Endothelial cell of umbilical vein (primary cell): ENCODE measurements around the gene PCGF2. TPM values are rescaled to one million over a fixed set of nuclear protein-coding genes. Genes with fewer than 3 reads are reported as not detected.

Experiments used
- BruUV-seq: library from RNA; stranded (reverse); fragments of 400-500 nt; replicated peaks from 2 replicates; lab custom pipeline; 2021; lab: Mats Ljungman, UMichigan
- CTCF ChIA-PET: fragments of 300-600, 350-600 bp; sonication (Branson Sonifier 250); formaldehyde crosslinking; loops from one replicate; lab custom pipeline; 2021; ENCODE audit warnings: antibody characterized with exemption, inconsistent platforms; lab: Charles Lee
- POLR2A ChIA-PET: fragments of 300-600, 350-600 bp; sonication (Branson Sonifier 250); formaldehyde crosslinking; loops from one replicate; lab custom pipeline; 2021; ENCODE audit warnings: antibody characterized with exemption, inconsistent platforms; lab: Charles Lee
- DNase-seq: peaks from one replicate; pipeline ENCODE4 v3.0.0-alpha.2; 2011; ENCODE audit warnings: low read depth, low spot score
- FAIRE-seq: peaks from 2 replicates; lab custom pipeline; 2011; peaks lifted over from hg19 to GRCh38; lab: Jason Lieb, UNC
- H2AFZ ChIP-seq: 2 replicates; pipeline ENCODE4 v1.6.0; 2012; ENCODE audit warnings: low read depth, low read length, control low read depth, inconsistent platforms
- H3K27ac ChIP-seq: 2 replicates; pipeline ENCODE4 v1.5.1; 2011; ENCODE audit warnings: low read depth, mild to moderate bottlenecking, control low read depth, low read length, moderate library complexity; ENCODE audit not compliant: insufficient read depth
- H3K27me3 ChIP-seq, 2 experiments: 2 replicates each; pipeline versions ENCODE4 v1.6.0 to v1.6.1; 2011; ENCODE audit warnings: low read length in 2 of 2, mixed read lengths in 1 of 2; ENCODE audit not compliant: control insufficient read depth in 2 of 2, insufficient read depth in 2 of 2
- H3K36me3 ChIP-seq, 2 experiments: 2 replicates in 1 of 2; 3 replicates in 1 of 2; pipeline ENCODE4 v1.5.1; 2011; ENCODE audit warnings: low read length in 2 of 2, mild to moderate bottlenecking in 1 of 2, moderate library complexity in 1 of 2; ENCODE audit not compliant: control insufficient read depth in 2 of 2, insufficient read depth in 2 of 2; ENCODE audit errors: extremely low read depth in 1 of 2
- H3K4me1 ChIP-seq: 3 replicates; pipeline ENCODE4 v1.5.1; 2011; ENCODE audit warnings: mild to moderate bottlenecking, low read length; ENCODE audit not compliant: control insufficient read depth, insufficient read depth; ENCODE audit errors: extremely low read depth
- H3K4me2 ChIP-seq: 2 replicates; pipeline ENCODE4 v1.6.1; 2011; ENCODE audit warnings: low read length, control low read depth, mixed read lengths; ENCODE audit not compliant: insufficient read depth
- H3K4me3 ChIP-seq, 3 experiments: fragments of 200-600 bp in 1 of 3; sonication (generic), shearing (Covaris generic) in 1 of 3; replicated peaks in 1 of 3; 2 replicates each; pipeline ENCODE4 v1.5.1; 2011 to 2016; ENCODE audit warnings: control low read depth in 3 of 3, low read length in 3 of 3, mild to moderate bottlenecking in 2 of 3, inconsistent platforms in 1 of 3, low read depth in 1 of 3, moderate library complexity in 1 of 3; ENCODE audit not compliant: insufficient read depth in 1 of 3
- H3K79me2 ChIP-seq: 2 replicates; pipeline ENCODE4 v1.6.0; 2012; ENCODE audit warnings: low read length, inconsistent platforms; ENCODE audit not compliant: control insufficient read depth, insufficient read depth
- H3K9ac ChIP-seq: replicated peaks from 2 replicates; pipeline ENCODE3; 2011; ENCODE audit warnings: low read length, control low read depth; ENCODE audit not compliant: insufficient read depth; ENCODE audit errors: extremely low read depth
- H3K9me1 ChIP-seq: replicated peaks from 3 replicates; pipeline ENCODE4 v1.6.0; 2011; ENCODE audit warnings: mild to moderate bottlenecking, low read length; ENCODE audit not compliant: control insufficient read depth, insufficient read depth; ENCODE audit errors: extremely low read depth
- H3K9me3 ChIP-seq: replicated peaks from 2 replicates; pipeline ENCODE4 v1.5.1; 2012; ENCODE audit warnings: low read length, inconsistent platforms; ENCODE audit not compliant: control insufficient read depth, insufficient read depth
- H4K20me1 ChIP-seq: replicated peaks from 2 replicates; pipeline ENCODE3; 2011; ENCODE audit warnings: mild to moderate bottlenecking, low read length; ENCODE audit not compliant: control insufficient read depth, insufficient read depth; ENCODE audit errors: extremely low read depth
- CTCF ChIP-seq, 2 donors: IDR thresholded peaks; 1 replicate in 1 of 2; 2 replicates in 1 of 2; pipeline ENCODE4 v1.5.1; 2011; ENCODE audit warnings: low read length in 2 of 2, mild to moderate bottlenecking in 2 of 2, moderate library complexity in 2 of 2, control low read depth in 1 of 2, inconsistent platforms in 1 of 2, low read depth in 1 of 2; ENCODE audit not compliant: insufficient read depth in 1 of 2; ENCODE audit errors: extremely low read depth in 1 of 2
- EZH2 ChIP-seq: IDR thresholded peaks from 2 replicates; pipeline ENCODE4 v1.6.1; 2012; ENCODE audit warnings: borderline replicate concordance, low read depth, mild to moderate bottlenecking, moderate library complexity, low read length, inconsistent platforms; ENCODE audit not compliant: severe bottlenecking
- FOS ChIP-seq: IDR thresholded peaks from 2 replicates; pipeline ENCODE4 v1.6.1; 2011; ENCODE audit warnings: mild to moderate bottlenecking, low read length, moderate library complexity, borderline replicate concordance; ENCODE audit not compliant: insufficient read depth
- MYC ChIP-seq: IDR thresholded peaks from one replicate; pipeline ENCODE4 v1.6.1; 2011; ENCODE audit warnings: mild to moderate bottlenecking, low read depth, low read length
- POLR2A ChIP-seq: IDR thresholded peaks from 2 replicates; pipeline ENCODE4 v1.6.1; 2012; ENCODE audit warnings: low read depth, mild to moderate bottlenecking, control low read depth, low read length
- POLR2AphosphoS5 ChIP-seq: IDR thresholded peaks from 2 replicates; pipeline ENCODE4 v1.6.1; 2012; ENCODE audit warnings: low read depth, mild to moderate bottlenecking, control low read depth, low read length, moderate library complexity; ENCODE audit not compliant: insufficient read depth
- dilution Hi-C: fragments of 300-500 bp; cut with MboI; formaldehyde crosslinking; loops from one replicate; pipeline ENCODE4 v1.15.0; 2019; ENCODE audit warnings: low sequenced_read_pairs; ENCODE audit not compliant: extremely low pct_ligation_motif_present
- intact Hi-C: fragments of 100-400 bp; cut with micrococcal nuclease; formaldehyde crosslinking; loops from one replicate; pipeline ENCODE4 v1.10.0; 2022
- polyA plus RNA-seq, 4 experiments: library from polyadenylated mRNA; depleted of rRNA in 3 of 4; stranded (reverse) in 3 of 4; unstranded in 1 of 4; fragments of >200 nt; gene quantifications; 2 replicates each; pipeline versions ENCODE4 v1.2.1 to v1.2.3, GENCODE V29; 2011 to 2012; ENCODE audit warnings: missing spikeins in 1 of 4
- total RNA-seq: library from RNA; stranded (reverse); gene quantifications from 2 replicates; pipeline ENCODE4 v1.2.3, GENCODE V29; 2021

PCGF2 gene
- total and polyA plus RNA-seq, 2 donors (not counting 3 experiments of a cell fraction or from before 2014, with no cell fraction given) = 39.8 to 78.4 TPM

- H2AFZ ChIP-seq = no peak overlapping the region
- H3K9ac ChIP-seq = no peak overlapping the region
- H4K20me1 ChIP-seq = no peaks in the 10 kb centered on the region
- H3K4me3 ChIP-seq = no peak overlapping the region
- no peak overlapping the region for H3K4me2 ChIP-seq
- DNase-seq (peak; percentile 52), FAIRE-seq (no peak)
- POLR2A ChIA-PET = no interaction called here
- H3K27me3 ChIP-seq = no peaks in the 10 kb centered on the region
- dilution Hi-C loops = no loop called here
- H3K79me2 ChIP-seq = peaks cover 1% of the 10 kb centered on the region
- no peaks in the 10 kb centered on the region for H3K9me1 ChIP-seq
- no peak overlapping the region for H3K27ac ChIP-seq
- peaks cover 19 to 38% of the 10 kb centered on the region in 2 experiments for H3K36me3 ChIP-seq
- no peaks in the 10 kb centered on the region for H3K4me1 ChIP-seq
- no peaks in the 10 kb centered on the region for H3K9me3 ChIP-seq
- CTCF ChIA-PET = interaction anchor here (0.5 to 1.9 kb wide), 8 partner anchors 9 to 413 kb away, joined by 3 to 12 read pairs (median 4); partner anchors contain the start of gene PSMB3
- no peak for TF ChIP-seq MYC
- TF ChIP-seq CTCF (IDR thresholded peaks at IDR 0.05; ENCODE audit: extremely low read depth in 1 of 2, insufficient read depth in 1 of 2, low read depth in 1 of 2, low read length in 2 of 2) = peak; percentile 54 to 55
- intact Hi-C loops = no loop called here
- BruUV-seq = no TSS peak
These were observed 13.5 kb upstream of the PCGF2 start for GRCh38 chr17:38761612-38762011.

DNA sequence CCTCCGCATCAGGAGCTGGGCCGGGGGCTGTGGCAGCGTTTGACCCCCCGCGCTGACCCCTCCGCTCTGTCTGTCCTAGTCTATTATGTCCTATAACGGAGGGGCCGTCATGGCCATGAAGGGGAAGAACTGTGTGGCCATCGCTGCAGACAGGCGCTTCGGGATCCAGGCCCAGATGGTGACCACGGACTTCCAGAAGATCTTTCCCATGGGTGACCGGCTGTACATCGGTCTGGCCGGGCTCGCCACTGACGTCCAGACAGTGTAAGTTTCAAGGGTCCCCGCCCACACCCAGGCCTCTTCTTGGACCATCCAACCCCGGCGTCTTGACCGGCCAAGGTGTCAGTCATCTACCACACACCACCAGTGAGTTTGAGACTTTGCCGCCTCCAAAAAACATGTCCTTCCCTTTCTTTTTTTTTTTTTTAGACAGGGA is 5.0 kb upstream of the PCGF2 start:
- H3K9me3 ChIP-seq = no peaks in the 10 kb centered on the region
- peaks cover 34% of the 10 kb centered on the region for H3K4me1 ChIP-seq
- ChIA-PET CTCF (interaction anchor here (1.8 kb wide), 1 partner anchor 9 kb away, joined by 8 read pairs; no protein-coding TSS in a partner anchor), POLR2A (interaction anchor here (1.2 kb wide), 1 partner anchor 12 kb away, joined by 3 read pairs; no protein-coding TSS in a partner anchor)
- H3K36me3 ChIP-seq = peaks cover 11 to 12% of the 10 kb centered on the region in 2 experiments
- peak overlapping the region; percentile 50 for H2AFZ ChIP-seq
- peak overlapping the region; percentile 40 for H3K27ac ChIP-seq
- TF ChIP-seq FOS = no peak
- no peak for TF ChIP-seq EZH2
- TF ChIP-seq MYC = no peak
- no peak for TF ChIP-seq POLR2AphosphoS5
- no peak for TF ChIP-seq POLR2A
- no peaks in the 10 kb centered on the region for H3K9me1 ChIP-seq
- no peak for DNase-seq
- H3K79me2 ChIP-seq = peaks cover 25% of the 10 kb centered on the region
- H3K9ac ChIP-seq = peak overlapping the region; percentile 88
- H3K4me2 ChIP-seq = peak overlapping the region; percentile 65
- BruUV-seq = TSS peak; percentile 61
- H4K20me1 ChIP-seq = no peaks in the 10 kb centered on the region
- no peaks in the 10 kb centered on the region for H3K27me3 ChIP-seq
- no peak for FAIRE-seq
- dilution Hi-C loops = no loop called here
- peak overlapping the region; percentile 59 to 82 (median 73) for H3K4me3 ChIP-seq
- intact Hi-C loops = loop anchor here (2.0 to 5.0 kb wide), 4 partner anchors 38 to 399 kb away; partner anchors contain the start of genes CWC25, FBXO47 and PLXDC1
